HepG2 (cell line): Measurements from ENCODE around the gene PRKACA. TPM values are rescaled to one million over a fixed set of nuclear protein-coding genes. Genes with fewer than 3 reads are reported as not detected.

Source experiments
- ATAC-seq: fragments of 200-7000 bp; cut with Tn5 transposase; 3 replicates; pipeline ENCODE4 v1.9.1; 2020; ENCODE audit warnings: mild to moderate bottlenecking, moderate library complexity
- BruUV-seq: library from RNA; stranded (reverse); fragments of 400-500 nt; replicated peaks from 2 replicates; lab custom pipeline; 2021; lab: Mats Ljungman, UMichigan
- CTCF ChIA-PET: fragments of 300-600 bp; formaldehyde crosslinking; extraction: SDS; loops from one replicate; lab custom pipeline; 2021; ENCODE audit warnings: low total read pairs, inconsistent platforms, low intra/inter-chr PET ratio; lab: Yijun Ruan, JAX
- POLR2A ChIA-PET: fragments of 350-600 bp; sonication (Branson Sonifier 250); formaldehyde crosslinking; loops from one replicate; lab custom pipeline; 2020; ENCODE audit warnings: antibody characterized with exemption, inconsistent platforms; lab: Yijun Ruan, JAX
- DNase-seq: peaks from one replicate; pipeline ENCODE4 v3.0.0-alpha.2; 2015; ENCODE audit warnings: low spot score
- FAIRE-seq: peaks from 3 replicates; lab custom pipeline; 2011; peaks lifted over from hg19 to GRCh38; lab: Jason Lieb, UNC
- H2AFZ ChIP-seq: one replicate; pipeline ENCODE4 v1.6.1; 2011; ENCODE audit warnings: low read length, inconsistent platforms
- H3K27ac ChIP-seq: fragments of 300-600 bp; 3 replicates; pipeline ENCODE4 v1.8.0; 2011; ENCODE audit warnings: mixed run types, mild to moderate bottlenecking, mixed read lengths, low read length, inconsistent platforms; ENCODE audit not compliant: insufficient read depth; ENCODE audit errors: extremely low read length
- H3K27me3 ChIP-seq, 2 experiments: fragments of 200-600 bp in 1 of 2; 2 replicates in 1 of 2; 3 replicates in 1 of 2; pipeline versions ENCODE4 v1.6.0 to v1.8.0; 2011; ENCODE audit warnings: low read length in 2 of 2, mild to moderate bottlenecking in 2 of 2, moderate library complexity in 2 of 2, inconsistent platforms in 1 of 2; ENCODE audit not compliant: insufficient read depth in 2 of 2, control insufficient read depth in 1 of 2
- H3K36me3 ChIP-seq, 2 experiments: fragments of 200-600 bp in 1 of 2; replicated peaks in 1 of 2; 2 replicates in 1 of 2; 3 replicates in 1 of 2; pipeline versions ENCODE4 v1.5.1 to v1.8.0; 2011; ENCODE audit warnings: low read length in 2 of 2, inconsistent platforms in 1 of 2; ENCODE audit not compliant: insufficient read depth in 2 of 2, control insufficient read depth in 1 of 2
- H3K4me1 ChIP-seq: 2 replicates; pipeline ENCODE4 v1.5.1; 2012; ENCODE audit warnings: low read length, inconsistent platforms; ENCODE audit not compliant: insufficient read depth
- H3K4me2 ChIP-seq: 2 replicates; pipeline ENCODE4 v1.6.0; 2011; ENCODE audit warnings: low read depth, low read length, inconsistent platforms
- H3K4me3 ChIP-seq, 3 experiments: fragments of 200-600 bp in 1 of 3; sonication (generic), shearing (Covaris generic) in 1 of 3; replicated peaks in 1 of 3; 2 replicates each; pipeline ENCODE4 v1.5.1; 2011 to 2016; ENCODE audit warnings: low read length in 3 of 3, inconsistent platforms in 2 of 3, low read depth in 2 of 3, mild to moderate bottlenecking in 2 of 3, control low read depth in 1 of 3, mixed read lengths in 1 of 3; ENCODE audit not compliant: insufficient read depth in 1 of 3
- H3K79me2 ChIP-seq: one replicate; pipeline ENCODE4 v1.6.1; 2011; ENCODE audit warnings: low read length, inconsistent platforms; ENCODE audit not compliant: insufficient read depth
- H3K9ac ChIP-seq: 2 replicates; pipeline ENCODE4 v1.6.0; 2011; ENCODE audit warnings: mild to moderate bottlenecking, low read depth, low read length, inconsistent platforms; ENCODE audit not compliant: insufficient read depth
- H3K9me3 ChIP-seq: 2 replicates; pipeline ENCODE4 v1.5.1; 2012; ENCODE audit warnings: mild to moderate bottlenecking, low read length
- H4K20me1 ChIP-seq: 2 replicates; pipeline ENCODE4 v1.6.0; 2011; ENCODE audit warnings: inconsistent platforms, mild to moderate bottlenecking, low read length, moderate library complexity; ENCODE audit not compliant: insufficient read depth
- AGO2 ChIP-seq: fragments of 200-400 bp; formaldehyde crosslinking; optimal IDR thresholded peaks from 2 replicates; pipeline ENCODE3; 2017; ENCODE audit warnings: mild to moderate bottlenecking, low read depth, low read length, moderate library complexity
- KDM5A ChIP-seq: fragments of 200-600 bp; sonication (generic); IDR thresholded peaks from 2 replicates; pipeline ENCODE4 v1.7.0; 2018; ENCODE audit warnings: antibody characterized with exemption, mild to moderate bottlenecking, low read length, borderline replicate concordance
- PRPF4 ChIP-seq: fragments of 200-400 bp; formaldehyde crosslinking; IDR thresholded peaks from 2 replicates; pipeline ENCODE4 v1.6.1; 2016; ENCODE audit warnings: low read length, low read depth; ENCODE audit not compliant: poor library complexity, severe bottlenecking
- ZBTB38 ChIP-seq: sonication (generic); formaldehyde crosslinking; IDR thresholded peaks from 2 replicates; pipeline ENCODE4 v1.5.1; 2020; ENCODE audit warnings: mild to moderate bottlenecking, missing genetic modification reagents
- ZNF674 ChIP-seq: sonication (generic); formaldehyde crosslinking; IDR thresholded peaks from 2 replicates; pipeline ENCODE4 v1.5.0; 2020; ENCODE audit warnings: low read depth, mild to moderate bottlenecking, missing genetic modification reagents
- ZNF800 ChIP-seq: sonication (generic); formaldehyde crosslinking; IDR thresholded peaks from 2 replicates; pipeline ENCODE4 v1.4.0; 2020; ENCODE audit warnings: missing genetic modification reagents
- WGBS: methylation state at CpG from one replicate; pipeline ENCODE4 v1.1.6; 2017; ENCODE audit warnings: low lambda C conversion rate; 5-methylcytosine and 5-hydroxymethylcytosine counted together
- in situ Hi-C: cut with HindIII; loops from 2 replicates; pipeline ENCODE4 v1.10.0; 2017; ENCODE audit warnings: low pct_unique_long_range_greater_than_20kb; ENCODE audit not compliant: extremely low pct_ligation_motif_present
- intact Hi-C: fragments of 100-400 bp; cut with micrococcal nuclease; formaldehyde crosslinking; loops from one replicate; pipeline ENCODE4 v1.10.0; 2022; ENCODE audit not compliant: unreplicated experiment
- polyA plus RNA-seq, 8 experiments: library from polyadenylated mRNA; depleted of rRNA in 3 of 8; stranded (reverse) in 7 of 8; unstranded in 1 of 8; fragments of >200 nt; fragmentation: Illumina TruSeq in 4 of 8; extraction: Trizol in 4 of 8; gene quantifications; 2 replicates each; pipeline versions ENCODE4 v1.2.1 to v1.2.3, GENCODE V29; 2011 to 2016; ENCODE audit warnings: low read depth in 4 of 8, missing spikeins in 1 of 8, mixed read lengths in 1 of 8; ENCODE audit not compliant: insufficient read depth in 1 of 8
- total RNA-seq, 5 experiments: library from RNA; depleted of rRNA; stranded (reverse); fragments of >200 nt; fragmentation: Illumina TruSeq; extraction: Trizol; gene quantifications; 2 replicates each; pipeline ENCODE4 v1.2.3, GENCODE V29; 2016; ENCODE audit warnings: low read depth in 1 of 5

PRKACA gene
- total and polyA plus RNA-seq, 2 of the 13 experiments (the other 11 are each of a cell fraction or from before 2014, with no cell fraction given), result 11.0 to 18.2 TPM

DNA sequence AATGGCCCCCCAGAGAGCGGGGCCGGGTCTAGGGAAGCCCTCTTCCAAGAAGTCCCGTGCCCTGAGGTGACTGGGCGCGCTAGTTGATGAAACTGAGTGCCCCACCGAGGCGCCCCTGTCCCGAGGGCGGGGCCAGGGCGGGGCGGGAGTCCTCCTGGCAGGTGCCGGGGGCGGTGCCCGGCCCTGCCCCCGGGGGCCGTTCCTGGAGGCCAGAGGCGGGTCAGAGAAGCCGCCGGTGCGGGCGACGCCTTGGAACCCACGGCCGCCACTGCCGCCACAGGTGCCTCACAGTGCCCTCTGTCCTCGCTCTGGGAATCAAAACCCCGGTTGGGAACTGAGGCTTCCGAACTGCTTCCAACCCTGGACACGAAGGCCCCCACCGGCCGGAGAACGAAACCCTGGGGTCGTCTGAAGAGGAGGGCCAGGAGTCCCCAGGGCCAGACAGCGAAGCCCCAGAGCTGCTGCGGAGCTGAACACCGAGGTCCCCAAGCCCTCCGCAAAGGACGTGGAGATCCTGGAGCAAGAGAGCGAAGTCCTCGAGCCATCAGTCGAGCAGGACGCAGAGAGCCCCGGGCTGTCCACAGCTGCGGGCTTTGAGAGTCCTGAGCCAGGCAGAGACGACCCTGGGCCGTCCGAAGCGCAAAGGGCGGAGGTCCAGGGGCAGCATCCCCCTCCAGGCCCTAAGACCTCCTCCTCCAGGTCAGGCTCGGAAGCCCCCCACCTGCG, 44.9 kb downstream of the PRKACA start, which contains the start of gene MISP3 (continued):
- peak; percentile 45; the same call in 1 of the 2 replicates for TF ChIP-seq ZNF800
- TF ChIP-seq, all 625 proteins: peak for 54

- Histone ChIP-seq H3K4me1 (peaks cover 11% of the 10 kb centered on the region), H3K9me3 (no peaks in the 10 kb centered on the region), H3K27ac (no peak overlapping the region), H4K20me1 (no peaks in the 10 kb centered on the region), H3K9ac (no peak overlapping the region), H3K4me3 (no peak overlapping the region), H2AFZ (no peak overlapping the region), H3K79me2 (peaks cover 3% of the 10 kb centered on the region), H3K4me2 (no peak overlapping the region), H3K27me3 (no peaks in the 10 kb centered on the region; a peak in 2 of 5 replicates), H3K36me3 (no peaks in the 10 kb centered on the region)
- POLR2A ChIA-PET, result interaction anchor here (1.2 to 5.2 kb wide), 2 partner anchors 9 to 18 kb away, joined by 3 to 62 read pairs; partner anchors contain the start of gene PALM3
- in situ Hi-C loops, result loop anchor here (5.0 to 25.0 kb wide), 2 partner anchors 188 to 308 kb away; partner anchors contain the start of genes C19orf53 and MRI1
- WGBS, result 94% methylated on average over 42 of the region's 43 CpGs
- BruUV-seq, result no TSS peak
- FAIRE-seq (no peak), ATAC-seq (no peak), DNase-seq (no peak)
- intact Hi-C loops, result loop anchor here (5.0 kb wide), 1 partner anchor 63 kb away; the partner anchor contains the start of gene RFX1
- CTCF ChIA-PET, result no interaction called here
- TF ChIP-seq PRPF4, result no peak
- peak; percentile 21 for TF ChIP-seq AGO2
- TF ChIP-seq ZNF674 (CRISPR knock-in tag), result no peak
- TF ChIP-seq ZBTB38 (CRISPR knock-in tag), result peak; percentile 16; the same call in 1 of the 2 replicates
- TF ChIP-seq KDM5A, result no peak
Observed at GRCh38 chr19:14070268-14071050, 47.1 kb downstream of the PRKACA start.
